Stimulated activated CD8-positive, alpha-beta memory T cell treated with anti-CD3 and anti-CD28 coated beads, Interleukin-12 subunit alpha, Interleukin-12 subunit beta, amount 100 ng/mL, for 24 hours (primary cell): ENCODE results near the gene KCNH1.

Experiments used
- DNase-seq: peaks from one replicate; pipeline ENCODE4 v3.0.0-alpha.2; 2020; ENCODE audit errors: extremely low read depth

The KCNH1 gene

DNA sequence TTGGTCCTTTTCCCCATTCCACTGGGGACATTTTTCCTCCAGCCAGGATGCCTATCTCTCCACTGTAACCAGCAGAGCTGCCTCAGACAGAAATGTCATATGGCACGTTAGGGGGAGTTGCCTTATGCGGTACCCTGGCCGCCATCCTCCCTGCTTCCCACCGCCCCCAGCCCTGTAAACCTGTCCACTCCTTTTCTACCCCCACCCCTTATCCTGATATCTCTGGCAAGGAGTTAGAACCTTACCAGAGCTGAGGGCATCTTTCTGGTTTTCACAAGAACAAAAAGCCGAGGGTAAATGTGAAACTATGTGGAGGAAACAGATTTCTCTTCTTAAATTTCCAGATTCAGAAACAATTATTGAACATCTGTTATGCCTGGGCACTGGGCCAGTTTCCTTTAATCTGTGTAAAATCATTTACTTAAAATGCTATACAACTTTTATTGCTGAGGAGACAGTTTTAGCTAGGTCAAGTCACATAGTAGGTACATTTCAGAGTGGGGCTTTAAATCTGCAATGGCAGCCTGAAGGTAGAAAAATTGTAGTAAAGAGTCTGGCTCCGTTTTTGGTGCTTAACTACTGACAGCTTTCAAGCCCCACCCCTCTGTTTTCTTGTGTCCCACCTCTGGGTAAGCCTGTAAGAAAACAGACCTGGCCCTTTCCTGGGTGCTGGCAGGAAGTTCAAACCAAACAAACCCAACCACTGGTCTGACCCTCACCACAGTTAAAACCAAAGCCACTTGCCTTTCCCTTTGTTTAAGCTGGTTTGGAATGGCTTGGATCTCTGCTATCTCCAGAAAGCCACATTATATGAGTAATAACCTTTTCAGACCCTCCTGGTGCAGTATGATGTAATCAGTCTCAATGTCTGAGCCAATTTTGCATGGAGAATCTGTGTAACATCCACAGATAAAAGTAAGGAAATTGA, 486.3 kb downstream of the KCNH1 start:
- DNase-seq = no peak

DNA sequence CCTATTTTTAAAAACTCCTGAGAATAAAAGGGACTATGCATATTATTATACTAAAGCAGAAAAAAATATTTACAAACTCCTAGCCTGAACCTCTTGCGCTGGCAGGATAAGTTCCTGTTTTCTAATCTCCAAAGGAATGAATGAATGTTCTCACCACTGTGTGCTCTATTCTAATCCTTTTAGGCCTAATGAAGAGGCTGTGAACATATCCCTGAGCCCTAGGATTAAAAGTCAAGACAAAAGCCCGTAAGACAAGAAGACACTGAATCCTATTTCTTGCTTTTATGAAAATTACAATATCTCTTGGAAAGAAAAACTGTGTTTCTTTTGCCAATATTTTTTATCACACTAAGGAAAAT, 487.7 kb downstream of the KCNH1 start:
- DNase-seq = no peak

DNA sequence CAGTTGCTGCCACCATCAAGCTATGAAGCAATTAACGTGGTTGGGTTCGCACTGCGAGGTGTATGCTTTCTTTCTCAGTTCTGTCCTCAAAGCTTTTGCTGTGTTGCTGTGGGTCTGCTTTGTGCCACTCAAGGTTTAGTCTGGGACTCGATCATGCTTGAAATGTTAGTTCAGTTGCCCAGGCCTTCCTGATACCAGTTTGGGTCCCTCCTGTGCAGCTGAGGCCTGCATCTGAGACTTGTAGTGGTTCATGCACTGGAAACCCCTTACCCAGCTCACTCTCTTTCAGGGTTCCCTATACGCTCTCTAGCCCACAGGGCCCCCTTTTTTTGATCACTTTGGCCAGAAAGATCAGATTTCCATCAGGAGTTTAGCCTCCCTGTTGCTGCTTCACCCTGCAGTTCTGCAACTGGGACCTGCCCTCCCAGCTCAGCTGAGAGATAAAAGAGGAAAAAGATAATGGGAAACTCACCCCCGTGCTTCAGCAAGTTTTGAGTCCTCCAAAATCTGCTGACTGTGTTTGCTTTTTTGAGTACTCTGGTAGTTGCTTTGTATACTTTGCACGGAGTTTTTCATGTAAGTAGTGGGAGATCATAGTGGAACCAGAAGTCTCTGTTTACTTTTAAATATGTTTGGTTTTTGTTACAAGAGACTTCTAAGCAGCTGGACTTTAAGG, 488.2 kb downstream of the KCNH1 start:
- no peak for DNase-seq

DNA sequence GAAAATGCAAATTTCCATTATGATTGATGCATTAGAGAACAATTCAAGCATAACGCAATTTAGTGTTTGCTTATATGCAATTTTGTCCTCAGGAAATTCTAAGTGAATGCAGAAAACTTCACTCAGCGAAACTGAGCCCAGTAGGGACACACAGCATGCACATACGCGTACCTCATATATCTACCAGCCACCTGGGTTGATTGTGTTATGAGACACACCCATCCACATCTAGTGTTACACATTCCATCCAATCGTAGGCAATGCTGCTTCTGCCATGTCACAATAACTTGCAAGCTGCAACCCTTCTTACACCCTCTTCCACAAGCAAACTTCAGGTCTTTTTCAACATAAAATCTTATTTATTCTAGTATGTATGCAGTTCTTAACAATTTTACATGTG, 492.4 kb downstream of the KCNH1 start:
- no peak for DNase-seq

DNA sequence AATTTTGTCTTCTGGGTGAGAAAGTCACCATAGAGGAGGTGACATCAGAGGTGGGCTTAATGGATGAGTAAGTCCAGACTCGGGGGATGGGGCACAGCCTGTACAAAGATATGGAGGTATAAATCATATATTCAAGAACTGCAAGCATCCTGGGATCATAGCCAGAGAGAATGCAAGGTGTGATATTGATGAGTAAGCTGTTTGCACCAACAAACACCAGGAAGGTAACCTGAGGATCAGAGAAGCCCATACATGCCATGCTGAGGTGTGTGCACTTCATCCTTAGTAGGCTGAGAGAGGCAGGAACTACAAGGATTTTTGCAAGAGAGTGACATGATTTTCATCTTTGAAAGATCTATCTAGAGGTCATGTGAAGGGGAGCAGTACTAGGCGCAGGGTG, 498.8 kb downstream of the KCNH1 start:
- no peak for DNase-seq

DNA sequence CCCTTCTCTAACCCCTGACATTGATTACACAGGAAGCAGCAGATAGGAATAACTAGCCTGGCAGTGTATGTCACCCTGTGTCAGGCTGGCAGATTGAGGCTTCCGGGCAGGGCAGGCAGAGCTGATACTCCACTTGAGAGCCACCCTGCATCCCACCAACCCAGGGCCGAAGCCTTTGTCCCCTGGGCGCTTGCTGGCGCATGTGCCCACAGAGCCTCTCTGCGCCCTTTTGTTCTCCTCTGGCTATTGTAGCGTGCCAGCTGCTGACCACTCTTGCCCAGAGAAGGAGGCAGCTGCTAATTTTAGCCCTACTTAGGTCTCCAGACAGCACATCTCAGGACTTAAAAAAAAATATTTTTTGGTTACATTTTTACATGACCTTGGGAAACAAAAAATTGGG, 500.3 kb downstream of the KCNH1 start:
- DNase-seq = no peak

DNA sequence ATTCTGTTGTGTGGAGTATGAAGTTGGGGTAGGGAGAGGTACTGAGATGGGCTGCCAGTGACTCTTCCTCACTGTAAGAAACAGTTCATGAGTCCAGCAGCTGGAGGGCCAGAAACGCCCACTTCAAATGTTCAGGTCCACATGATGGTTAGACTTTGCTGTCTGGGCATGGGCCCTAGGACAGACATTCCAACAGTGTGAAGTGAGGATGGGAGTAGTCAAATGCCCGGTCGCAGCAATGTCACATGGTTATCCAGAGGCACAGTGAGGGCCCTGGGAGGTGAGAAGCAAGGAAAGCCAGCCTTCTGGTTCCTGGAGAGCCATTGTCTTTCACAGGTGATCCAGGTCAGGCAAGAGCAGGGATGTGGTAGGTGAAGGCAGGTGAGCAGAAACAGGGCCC, 500.8 kb downstream of the KCNH1 start:
- no peak for DNase-seq

DNA sequence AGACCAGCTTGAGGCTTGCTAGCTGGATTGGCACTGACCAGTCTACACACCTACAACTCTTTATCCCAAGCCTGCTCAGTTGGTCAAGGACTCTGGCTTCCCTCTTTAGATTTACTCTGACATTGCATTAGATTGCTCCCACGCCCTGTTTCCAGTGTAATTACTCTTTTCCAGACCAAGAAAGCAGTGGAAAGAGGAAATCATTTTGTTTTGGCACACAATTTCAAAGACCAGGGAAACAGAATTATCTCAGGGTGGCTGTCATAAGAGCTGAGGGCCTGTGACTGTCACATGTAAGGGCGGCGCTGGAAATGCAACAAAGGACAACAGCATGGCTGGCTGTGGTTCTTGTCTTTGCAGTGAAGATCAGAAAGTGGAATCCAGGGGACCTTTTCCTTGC, 502.5 kb downstream of the KCNH1 start:
- DNase-seq = no peak

DNA sequence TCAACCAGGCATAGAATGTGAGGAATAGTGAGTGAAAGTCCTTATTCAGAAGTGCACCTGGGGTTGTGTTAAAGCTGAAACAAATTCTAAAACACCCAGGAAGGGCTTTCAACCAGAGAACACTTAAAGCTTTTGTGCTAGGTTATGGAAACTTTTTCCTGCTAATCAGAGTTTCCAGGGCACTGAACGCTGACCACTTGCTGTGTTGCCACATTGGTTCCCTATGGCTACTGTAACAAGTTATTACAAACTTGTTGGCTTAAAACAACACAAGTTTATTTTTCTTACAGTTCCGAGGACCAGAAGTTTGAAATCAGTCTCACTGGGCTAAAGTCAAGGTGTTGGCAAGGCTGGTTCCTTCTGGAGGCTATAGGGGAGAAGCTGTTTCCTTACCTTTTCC, 504.7 kb downstream of the KCNH1 start:
- DNase-seq = no peak

DNA sequence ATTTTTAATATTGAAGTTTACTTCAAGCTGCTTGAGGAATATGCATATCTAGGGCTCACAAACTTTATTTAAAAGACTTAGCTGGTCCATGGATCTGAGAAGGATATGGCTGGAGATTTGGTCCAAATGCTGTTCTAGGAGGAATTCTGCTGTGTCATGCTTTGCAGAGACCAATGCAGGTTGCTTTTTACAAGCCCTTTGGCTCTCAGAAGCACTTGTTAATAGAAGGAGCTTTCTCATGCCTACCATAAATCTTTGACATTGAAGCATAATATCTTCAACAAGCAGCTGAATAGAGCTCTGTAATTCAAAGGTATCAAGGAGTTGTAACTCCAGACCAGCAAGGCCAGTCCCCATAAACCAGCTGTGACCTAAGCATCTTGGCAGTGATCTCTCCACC, 506.2 kb downstream of the KCNH1 start:
- DNase-seq = no peak
